OCI-LY3 (cell line): ENCODE measurements around the gene MSI2.

Source experiments
- H2AFZ ChIP-seq: fragments of 200-600, 300-600 bp; shearing (Covaris generic); 2 replicates; pipeline ENCODE4 v1.6.0; 2014; ENCODE audit warnings: antibody characterized with exemption, low read depth, low read length
- H3K27ac ChIP-seq: fragments of 200-600, 300-600 bp; sonication (generic); 2 replicates; pipeline ENCODE4 v1.5.1; 2014; ENCODE audit warnings: mild to moderate bottlenecking, low read length, moderate library complexity, mixed read lengths
- H3K27me3 ChIP-seq: fragments of 200-600, 300-600 bp; sonication (generic); 2 replicates; pipeline ENCODE4 v1.6.1; 2014; ENCODE audit warnings: low read depth, low read length, mixed read lengths
- H3K36me3 ChIP-seq: fragments of 200-600, 300-600 bp; sonication (generic); replicated peaks from 2 replicates; pipeline ENCODE3; 2014; ENCODE audit warnings: low read depth, low read length, mixed read lengths
- H3K4me1 ChIP-seq: fragments of 300-600, 200-600 bp; sonication (generic); 2 replicates; pipeline ENCODE4 v1.6.1; 2014; ENCODE audit warnings: low read length, mixed read lengths
- H3K4me2 ChIP-seq: fragments of 200-600, 300-600 bp; sonication (generic); 2 replicates; pipeline ENCODE4 v1.6.1; 2014; ENCODE audit warnings: low read length, mixed read lengths
- H3K4me3 ChIP-seq: fragments of 300-600, 200-600 bp; sonication (generic); 2 replicates; pipeline ENCODE4 v1.5.1; 2014; ENCODE audit warnings: antibody characterized with exemption, mild to moderate bottlenecking, low read length, moderate library complexity
- H3K79me2 ChIP-seq: fragments of 300-600, 200-600 bp; shearing (Covaris generic); 2 replicates; pipeline ENCODE4 v1.6.1; 2014; ENCODE audit warnings: mild to moderate bottlenecking, low read length, mixed read lengths
- H3K9ac ChIP-seq: fragments of 300-600, 200-600 bp; shearing (Covaris generic); 2 replicates; pipeline ENCODE4 v1.6.0; 2014; ENCODE audit warnings: mild to moderate bottlenecking, low read length, moderate library complexity
- H3K9me3 ChIP-seq: fragments of 200-600, 300-600 bp; shearing (Covaris generic); 2 replicates; pipeline ENCODE4 v1.6.1; 2014; ENCODE audit warnings: low read length, mixed read lengths; ENCODE audit not compliant: insufficient read depth
- H4K20me1 ChIP-seq: fragments of 200-600, 300-600 bp; sonication (generic); 2 replicates; pipeline ENCODE4 v1.6.1; 2016; ENCODE audit warnings: low read length, mixed read lengths; ENCODE audit not compliant: insufficient read depth
- CTCF ChIP-seq: fragments of 200-600, 300-600 bp; sonication (generic); IDR thresholded peaks from 2 replicates; pipeline ENCODE4 v1.5.1; 2014; ENCODE audit warnings: antibody characterized with exemption, low read length, low read depth
- EZH2phosphoT487 ChIP-seq: fragments of 200-600 bp; shearing (Covaris generic); IDR thresholded peaks from 2 replicates; pipeline ENCODE4 v1.6.1; 2018; ENCODE audit warnings: antibody characterized with exemption, mixed run types, low read depth

MSI2 gene

DNA sequence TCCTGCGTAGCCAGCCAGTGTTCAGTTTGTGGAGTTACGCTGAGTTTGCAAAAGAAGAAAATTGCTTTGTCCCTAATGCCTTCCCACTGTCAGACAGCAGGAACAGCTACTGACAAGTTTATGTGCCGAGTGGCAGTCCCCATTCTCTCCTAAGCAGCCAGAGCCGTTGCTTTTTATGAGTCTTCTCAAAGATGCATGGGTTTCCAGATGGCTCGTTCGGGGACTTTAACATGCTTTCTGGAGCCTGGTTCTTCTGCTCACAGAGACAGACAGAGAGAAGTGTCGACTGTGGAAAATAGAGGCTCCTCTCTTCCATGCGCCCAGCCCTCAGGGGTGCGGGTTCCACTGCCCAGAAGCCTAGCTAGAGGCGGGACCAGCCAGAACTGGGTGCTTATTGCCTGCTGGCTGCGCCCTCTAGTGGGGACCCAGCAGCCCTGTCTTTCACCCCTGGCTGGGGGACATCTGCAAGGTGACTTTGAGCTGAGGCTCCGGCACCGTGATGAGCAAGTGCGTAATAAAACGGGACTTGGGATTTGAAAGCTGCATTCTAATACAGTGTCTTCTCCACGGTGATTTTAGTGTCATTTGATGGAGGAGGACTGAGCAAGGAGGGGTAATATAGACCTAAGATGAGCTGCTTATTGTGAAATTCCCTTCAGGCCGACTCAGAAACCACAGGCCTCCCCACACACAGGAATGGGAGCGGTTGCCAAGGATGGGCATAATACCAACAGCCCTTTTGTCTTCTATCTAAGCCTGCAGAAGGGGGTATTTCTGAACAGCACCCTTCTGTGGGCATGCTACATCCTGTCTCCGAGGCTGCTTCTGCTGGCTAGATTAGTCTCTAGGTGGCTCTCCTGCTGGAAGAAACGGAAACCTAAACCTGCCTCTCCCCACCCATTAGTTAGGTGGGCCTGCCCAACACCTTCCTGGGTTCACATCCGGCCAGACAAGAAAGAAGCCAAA lies 415.6 kb downstream of the MSI2 start:
- Histone ChIP-seq H2AFZ (no peak overlapping the region), H3K4me1 (peaks cover 46% of the 10 kb centered on the region), H3K9me3 (no peaks in the 10 kb centered on the region), H4K20me1 (no peaks in the 10 kb centered on the region), H3K4me2 (peak overlapping the region; percentile 53), H3K9ac (peak overlapping the region; percentile 48), H3K79me2 (no peaks in the 10 kb centered on the region), H3K27me3 (no peaks in the 10 kb centered on the region), H3K27ac (peak overlapping the region; percentile 57), H3K36me3 (peaks cover 3% of the 10 kb centered on the region), H3K4me3 (peak overlapping the region; percentile 23; the same call in 1 of the 2 replicates)
- TF ChIP-seq CTCF (peak; percentile 94), EZH2phosphoT487 (no peak)

GRCh38 chr17:57672971-57673370 lies 416.6 kb downstream of the MSI2 start:
- TF ChIP-seq CTCF (no peak), EZH2phosphoT487 (no peak)
- H4K20me1 ChIP-seq: no peaks in the 10 kb centered on the region
- H3K9ac ChIP-seq: peak overlapping the region; percentile 47
- H3K4me2 ChIP-seq: peak overlapping the region; percentile 53
- H3K79me2 ChIP-seq: no peaks in the 10 kb centered on the region
- H3K4me1 ChIP-seq: peaks cover 46% of the 10 kb centered on the region
- H2AFZ ChIP-seq: no peak overlapping the region
- H3K4me3 ChIP-seq: no peak overlapping the region
- no peaks in the 10 kb centered on the region for H3K27me3 ChIP-seq
- peaks cover 3% of the 10 kb centered on the region for H3K36me3 ChIP-seq
- peak overlapping the region; percentile 57 for H3K27ac ChIP-seq
- no peaks in the 10 kb centered on the region for H3K9me3 ChIP-seq

DNA sequence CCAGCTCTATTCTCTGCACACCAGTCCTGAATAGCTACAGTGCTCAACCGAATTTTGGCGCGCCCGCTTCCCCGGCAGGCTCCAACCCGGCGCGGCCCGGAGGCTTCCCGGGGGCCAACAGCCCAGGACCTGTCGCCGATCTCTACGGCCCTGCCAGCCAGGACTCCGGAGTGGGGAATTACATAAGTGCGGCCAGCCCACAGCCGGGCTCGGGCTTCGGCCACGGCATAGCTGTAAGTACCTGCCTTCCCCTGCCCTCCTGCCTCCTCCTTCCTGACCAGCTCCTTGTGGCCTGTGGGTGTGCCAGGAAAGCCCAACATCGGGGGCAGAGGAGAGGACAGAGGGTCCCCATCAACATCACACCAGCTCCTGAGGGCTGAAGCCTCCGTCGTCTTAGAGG lies 418.6 kb downstream of the MSI2 start:
- Histone ChIP-seq H3K36me3 (peaks cover 3% of the 10 kb centered on the region), H3K9me3 (no peaks in the 10 kb centered on the region), H3K4me2 (no peak overlapping the region), H3K4me3 (no peak overlapping the region), H3K4me1 (peaks cover 46% of the 10 kb centered on the region), H4K20me1 (no peaks in the 10 kb centered on the region), H3K79me2 (no peaks in the 10 kb centered on the region), H3K27ac (no peak overlapping the region), H3K9ac (no peak overlapping the region), H2AFZ (no peak overlapping the region), H3K27me3 (no peaks in the 10 kb centered on the region)
- TF ChIP-seq EZH2phosphoT487 (no peak), CTCF (no peak)

- Histone ChIP-seq H3K27ac (no peak overlapping the region), H4K20me1 (no peaks in the 10 kb centered on the region), H3K4me1 (peaks cover 38% of the 10 kb centered on the region), H3K4me2 (no peak overlapping the region), H3K27me3 (no peaks in the 10 kb centered on the region), H3K79me2 (no peaks in the 10 kb centered on the region), H3K9me3 (no peaks in the 10 kb centered on the region), H2AFZ (no peak overlapping the region), H3K9ac (no peak overlapping the region), H3K4me3 (no peak overlapping the region), H3K36me3 (peaks cover 3% of the 10 kb centered on the region)
- TF ChIP-seq EZH2phosphoT487 (no peak), CTCF (no peak)
Observed at GRCh38 chr17:57675427-57676387, 419.4 kb downstream of the MSI2 start.
